Ramos (cell line): ENCODE data around the gene C3.
"Not testable (repeated sequence)": the region's sequence is repeated elsewhere in the genome, so short reads cannot be mapped to it uniquely, and the experiment has no call there.

Source experiments
- in situ Hi-C: fragments of 300-500 bp; cut with MboI; formaldehyde crosslinking; loops from one replicate; pipeline ENCODE4 v1.14.3; 2022; ENCODE audit warnings: low sequenced_read_pairs; ENCODE audit not compliant: unreplicated experiment

Gene C3

DNA sequence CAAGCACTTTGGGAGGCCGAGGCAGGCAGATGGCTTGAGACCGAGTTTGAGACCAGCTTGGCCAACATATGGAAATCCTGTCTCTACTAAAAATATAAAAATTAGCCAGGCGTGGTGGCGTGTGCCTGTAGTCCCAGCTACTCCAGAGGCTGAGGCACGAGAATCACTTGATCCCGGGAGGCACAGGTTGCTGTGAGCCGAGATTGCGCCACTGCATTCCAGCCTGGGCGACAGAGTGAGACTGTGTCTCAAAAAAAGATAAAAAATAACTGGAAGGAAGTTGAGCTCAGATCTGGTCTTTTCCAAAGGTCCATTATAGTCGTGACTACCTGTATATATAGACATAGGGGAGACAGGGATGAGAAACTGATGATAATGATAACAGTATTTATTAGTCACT is 28.1 kb upstream of the C3 start:
- in situ Hi-C loops: not testable (repeated sequence)

- in situ Hi-C loops: no loop called here
Measured at GRCh38 chr19:6745965-6746364, 25.5 kb upstream of the C3 start.

DNA sequence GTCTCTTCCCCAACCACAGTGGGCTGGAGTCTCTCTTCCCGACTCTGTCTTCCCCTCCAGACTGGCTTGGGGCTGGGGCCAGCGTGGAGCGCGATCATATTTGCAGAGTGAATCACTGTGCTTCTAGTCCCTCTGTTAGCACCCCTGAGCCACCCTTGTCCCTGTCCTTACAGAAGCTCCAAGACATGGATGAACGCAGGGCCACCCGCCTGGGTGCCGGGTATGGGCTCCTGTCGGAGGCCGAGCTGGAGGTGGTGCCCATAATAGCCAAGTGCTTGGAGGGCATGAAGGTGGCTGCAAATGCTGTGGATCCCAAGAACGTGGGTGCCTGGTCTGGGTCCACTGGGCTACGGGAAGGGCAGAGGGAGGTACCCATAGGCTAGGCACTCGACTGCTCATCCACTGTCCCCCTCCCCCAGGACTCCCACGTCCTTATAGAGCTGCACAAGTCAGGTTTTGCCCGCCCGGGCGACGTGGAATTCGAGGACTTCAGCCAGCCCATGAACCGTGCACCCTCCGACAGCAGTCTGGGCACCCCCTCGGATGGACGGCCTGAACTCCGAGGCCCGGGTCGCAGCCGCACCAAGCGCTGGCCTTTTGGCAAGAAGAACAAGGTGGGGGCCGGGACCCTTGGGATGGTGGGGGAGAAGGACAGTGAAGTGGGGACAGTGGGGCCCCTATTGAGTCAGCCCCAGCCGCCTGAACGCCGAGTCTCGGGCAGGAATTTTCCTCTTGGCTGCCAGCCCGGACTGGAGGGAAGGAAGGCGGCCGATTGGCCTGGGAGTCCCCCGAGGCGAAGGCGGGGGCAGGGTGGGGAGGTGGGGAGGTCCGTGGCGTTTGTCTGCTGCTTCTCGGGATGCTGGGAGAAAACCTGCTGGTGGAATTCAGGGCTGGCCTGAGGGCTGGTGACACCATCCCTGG is 24.2 kb upstream of the C3 start:
- in situ Hi-C loops: no loop called here

DNA sequence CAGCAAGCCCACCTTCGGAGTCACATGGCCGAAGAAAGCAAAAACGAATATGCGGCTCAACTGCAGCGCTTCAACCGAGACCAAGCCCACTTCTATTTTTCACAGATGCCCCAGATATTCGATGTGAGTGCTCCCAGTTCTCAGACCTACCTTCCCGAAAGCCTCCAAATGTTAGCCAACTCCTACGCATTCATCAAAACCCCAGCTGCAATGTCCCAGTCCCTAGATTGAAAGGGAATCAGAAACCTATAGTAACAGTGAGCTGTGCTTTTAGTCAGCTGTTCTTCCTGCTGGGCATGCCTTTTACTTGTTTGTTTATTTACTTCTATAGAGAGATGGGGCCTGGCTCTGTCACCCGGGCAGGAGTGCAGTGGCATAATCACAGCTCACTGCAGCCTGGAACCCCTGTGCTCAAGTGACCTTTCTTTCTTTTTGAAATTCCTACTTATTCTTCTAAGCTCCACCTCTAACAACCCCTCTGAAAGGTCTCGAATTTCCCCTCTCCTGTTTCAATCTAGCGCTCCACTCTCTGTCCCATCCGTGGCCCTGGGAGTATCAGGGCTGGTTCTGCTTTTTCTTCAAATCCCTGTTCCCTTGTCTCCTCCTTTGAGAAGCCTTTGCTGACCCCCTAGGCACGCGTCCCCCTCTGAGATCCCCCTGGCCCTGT is 23.4 kb upstream of the C3 start:
- in situ Hi-C loops: no loop called here

DNA sequence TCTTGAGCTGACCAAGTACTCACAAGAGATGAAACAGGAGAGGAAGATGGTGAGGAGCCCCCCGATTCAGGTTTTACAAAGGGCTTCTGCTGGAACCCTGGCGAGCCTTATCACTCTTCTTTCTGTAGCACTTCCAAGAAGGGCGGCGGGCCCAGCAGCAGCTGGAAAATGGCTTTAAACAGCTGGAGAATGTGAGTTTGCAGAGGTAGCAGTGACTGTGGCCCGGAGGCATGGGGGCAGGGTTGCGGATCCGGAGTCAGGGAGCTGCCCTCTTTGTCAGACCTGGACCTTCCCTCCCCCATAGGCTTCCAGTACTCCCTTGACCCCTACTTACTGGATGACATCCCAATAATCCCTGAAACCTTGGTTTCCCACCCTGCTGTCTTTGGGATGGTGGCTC is 22.6 kb upstream of the C3 start:
- in situ Hi-C loops: no loop called here

GRCh38 chr19:6740589-6741343 is 20.3 kb upstream of the C3 start:
- in situ Hi-C loops: no loop called here

GRCh38 chr19:6739883-6740588 is 19.6 kb upstream of the C3 start:
- in situ Hi-C loops: loop anchor here (5.0 to 10.0 kb wide), 2 partner anchors 122 to 225 kb away; no protein-coding TSS in a partner anchor

GRCh38 chr19:6739390-6739882 is 19.0 kb upstream of the C3 start, which contains the start of gene TRIP10:
TSS of gene TRIP10 (plus strand) at chr19:6739680. CDS start at chr19:6739762, 82 bp downstream.
- in situ Hi-C loops: loop anchor here (5.0 to 10.0 kb wide), 2 partner anchors 123 to 225 kb away; no protein-coding TSS in a partner anchor

GRCh38 chr19:6738787-6739389 is 18.4 kb upstream of the C3 start:
- in situ Hi-C loops: loop anchor here (5.0 to 10.0 kb wide), 2 partner anchors 123 to 224 kb away; no protein-coding TSS in a partner anchor

DNA sequence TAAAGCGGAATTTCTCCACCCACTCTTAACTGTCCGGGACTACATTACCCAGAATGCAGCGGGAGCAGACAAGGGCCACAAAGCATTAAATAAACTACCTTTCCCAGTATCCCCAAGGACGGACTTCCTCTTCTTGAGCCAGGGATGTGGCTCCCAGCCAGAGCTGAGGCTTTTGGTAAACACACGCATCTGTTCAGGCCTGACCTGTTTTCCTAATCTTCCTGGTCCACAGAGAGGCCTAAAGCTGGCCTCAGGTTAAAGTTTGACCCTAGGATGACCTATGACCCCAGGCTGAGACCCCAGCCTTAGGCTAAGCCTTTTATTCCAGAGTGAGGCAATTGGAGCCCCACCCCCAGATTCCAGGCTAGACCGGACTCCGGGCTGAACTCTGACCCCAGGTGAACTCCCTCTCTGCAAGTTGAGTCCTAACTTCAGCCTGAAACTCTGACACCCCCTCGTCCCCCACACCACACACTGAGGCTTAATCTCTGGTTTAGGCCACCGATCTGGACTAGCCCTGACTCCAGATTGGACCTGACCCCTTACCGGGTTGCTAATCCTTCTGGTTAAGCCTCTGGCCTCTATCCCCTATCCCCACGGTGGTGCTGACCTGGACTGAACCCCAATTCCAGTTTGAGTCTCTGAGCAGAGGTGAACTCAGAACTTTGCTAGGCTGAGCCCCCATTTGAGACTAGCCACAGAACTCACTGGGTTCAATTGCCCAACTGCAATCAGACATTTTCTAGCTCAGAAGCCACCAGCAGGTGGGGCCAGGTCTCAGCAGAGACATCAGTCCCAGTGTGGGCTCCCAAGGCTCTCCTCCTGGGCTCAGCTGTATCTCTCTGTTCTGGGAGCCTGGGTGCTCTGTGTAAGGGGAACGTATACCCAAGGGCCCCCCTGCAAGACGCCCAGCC is 17.7 kb upstream of the C3 start:
- in situ Hi-C loops: loop anchor here (5.0 to 10.0 kb wide), 2 partner anchors 124 to 223 kb away; no protein-coding TSS in a partner anchor

DNA sequence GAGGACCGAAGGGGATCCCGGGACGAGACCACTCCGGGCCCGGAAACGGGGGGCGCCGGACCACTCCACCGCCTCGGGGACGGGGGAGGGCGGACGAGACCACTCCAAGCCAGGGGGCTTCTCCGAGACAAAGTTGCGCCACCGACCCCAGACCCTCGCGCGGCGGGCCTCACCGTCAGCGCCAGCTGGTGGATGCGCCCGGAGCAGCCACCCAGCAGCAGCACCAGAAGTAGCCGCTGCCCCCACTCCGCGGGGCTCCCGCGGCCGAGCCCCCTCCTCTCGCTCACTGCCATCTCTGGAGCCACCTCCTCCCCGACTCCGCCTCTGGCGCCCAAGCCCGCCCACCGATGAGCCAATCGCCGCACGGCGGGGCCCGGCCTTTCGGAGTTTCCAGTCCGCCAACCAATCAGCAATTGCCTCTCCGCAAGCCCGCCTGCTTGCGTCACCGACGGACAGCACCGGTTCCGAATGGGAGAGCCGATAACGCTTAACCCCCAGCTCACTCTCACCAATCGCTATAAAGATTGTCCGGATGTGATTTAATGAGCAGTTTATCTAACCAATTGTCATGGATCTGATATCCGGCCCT is 16.9 kb upstream of the C3 start, which contains the start of gene GPR108:
Gene GPR108, minus strand, starts transcription at position 297 of the 589 bp plus-strand sequence. Its CDS starts 4 bp downstream, at position 293.
- in situ Hi-C loops: loop anchor here (5.0 to 10.0 kb wide), 2 partner anchors 125 to 223 kb away; no protein-coding TSS in a partner anchor

- in situ Hi-C loops: loop anchor here (5.0 to 10.0 kb wide), 2 partner anchors 125 to 222 kb away; no protein-coding TSS in a partner anchor
Measured at GRCh38 chr19:6736917-6737283, 16.4 kb upstream of the C3 start.

GRCh38 chr19:6736169-6736916 is 15.9 kb upstream of the C3 start:
- in situ Hi-C loops: loop anchor here (5.0 to 10.0 kb wide), 2 partner anchors 126 to 222 kb away; no protein-coding TSS in a partner anchor

DNA sequence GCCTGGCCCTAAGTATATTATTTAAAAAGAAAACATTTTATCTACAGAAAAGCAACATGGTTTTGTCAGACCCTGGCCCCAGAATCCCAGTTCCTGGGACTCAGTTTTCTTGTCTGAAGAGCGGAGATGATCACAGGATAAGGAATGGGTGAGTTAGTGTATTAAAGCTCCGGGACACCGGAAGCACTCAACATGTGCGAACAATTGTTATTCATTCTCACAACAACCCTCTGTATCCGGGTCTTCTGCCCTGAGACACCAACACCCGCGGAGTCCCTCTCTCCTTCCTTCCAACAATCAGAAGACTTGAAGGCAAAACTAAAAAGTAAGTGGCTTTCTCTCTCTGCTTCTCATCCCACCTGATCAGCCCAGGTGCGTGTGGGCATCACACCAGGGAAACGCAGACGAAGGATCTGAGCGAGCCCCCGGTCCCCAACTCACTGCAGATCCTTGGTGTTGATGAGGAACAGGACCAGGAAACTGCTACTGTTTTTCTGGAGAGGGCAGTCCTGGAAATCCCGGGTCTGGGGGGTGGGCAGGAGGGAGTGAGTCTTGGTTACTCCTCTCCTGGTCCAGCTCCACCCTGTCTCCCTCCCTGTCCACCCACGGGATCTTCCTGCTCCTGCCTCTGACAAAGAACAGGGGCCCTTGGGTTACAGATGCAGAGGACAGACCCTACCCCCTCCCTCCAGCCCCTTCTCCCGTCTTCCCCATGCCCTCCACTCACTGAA is 14.9 kb upstream of the C3 start:
- in situ Hi-C loops: loop anchor here (5.0 to 10.0 kb wide), 2 partner anchors 127 to 221 kb away; no protein-coding TSS in a partner anchor

- in situ Hi-C loops: loop anchor here (10.0 kb wide), 1 partner anchor 219 kb away; no protein-coding TSS in a partner anchor
Measured at GRCh38 chr19:6734096-6734696, 13.7 kb upstream of the C3 start.
